Calu3 (cell line): ENCODE measurements around the gene LAGE3. TPM values are rescaled to one million over a fixed set of nuclear protein-coding genes. Genes with fewer than 3 reads are reported as not detected.

ENCODE experiments used
- BruUV-seq: library from RNA; stranded (reverse); fragments of 400-500 nt; replicated peaks from 2 replicates; lab custom pipeline; 2021; lab: Mats Ljungman, UMichigan
- CTCF ChIA-PET: fragments of 300-600 bp; sonication (Branson Sonifier 250); formaldehyde crosslinking; loops from one replicate; lab custom pipeline; 2022; ENCODE audit warnings: antibody characterized with exemption; lab: Charles Lee
- DNase-seq: peaks from one replicate; pipeline ENCODE4 v3.0.0; 2022
- H3K27ac Mint-ChIP-seq: one replicate; pipeline ENCODE4 v1.8.0; 2022; ENCODE audit warnings: mixed read lengths; ENCODE audit not compliant: unreplicated experiment
- H3K27me3 Mint-ChIP-seq: one replicate; pipeline ENCODE4 v1.8.0; 2022; ENCODE audit warnings: mixed read lengths; ENCODE audit not compliant: unreplicated experiment
- H3K36me3 Mint-ChIP-seq: one replicate; pipeline ENCODE4 v1.8.0; 2022; ENCODE audit warnings: mild to moderate bottlenecking, moderate library complexity, mixed read lengths; ENCODE audit not compliant: insufficient read depth, unreplicated experiment
- H3K4me1 Mint-ChIP-seq: one replicate; pipeline ENCODE4 v1.8.0; 2022; ENCODE audit warnings: mild to moderate bottlenecking, low read depth, mixed read lengths; ENCODE audit not compliant: unreplicated experiment
- H3K4me3 Mint-ChIP-seq: one replicate; pipeline ENCODE4 v1.8.0; 2022; ENCODE audit warnings: mild to moderate bottlenecking, low read depth, moderate library complexity, mixed read lengths; ENCODE audit not compliant: unreplicated experiment
- H3K9me3 Mint-ChIP-seq: one replicate; pipeline ENCODE4 v1.8.0; 2022; ENCODE audit warnings: low read depth, mixed read lengths; ENCODE audit not compliant: unreplicated experiment
- intact Hi-C: fragments of 100-400 bp; cut with micrococcal nuclease; formaldehyde crosslinking; loops from one replicate; pipeline ENCODE4 v1.10.0; 2022; ENCODE audit not compliant: unreplicated experiment
- total RNA-seq: library from RNA; stranded (reverse); gene quantifications from 2 replicates; pipeline ENCODE4 v1.2.3, GENCODE V29; 2022
- TF ChIP-seq, protein P1 (sequence below): fragments of 200-600 bp; IDR thresholded peaks from one replicate; pipeline ENCODE4 v1.8.0; 2022; ENCODE audit warnings: antibody characterized with exemption; ENCODE audit not compliant: unreplicated experiment

The LAGE3 gene
- total RNA-seq, 1 experiment from 2014 or later, result 25.5 TPM

DNA sequence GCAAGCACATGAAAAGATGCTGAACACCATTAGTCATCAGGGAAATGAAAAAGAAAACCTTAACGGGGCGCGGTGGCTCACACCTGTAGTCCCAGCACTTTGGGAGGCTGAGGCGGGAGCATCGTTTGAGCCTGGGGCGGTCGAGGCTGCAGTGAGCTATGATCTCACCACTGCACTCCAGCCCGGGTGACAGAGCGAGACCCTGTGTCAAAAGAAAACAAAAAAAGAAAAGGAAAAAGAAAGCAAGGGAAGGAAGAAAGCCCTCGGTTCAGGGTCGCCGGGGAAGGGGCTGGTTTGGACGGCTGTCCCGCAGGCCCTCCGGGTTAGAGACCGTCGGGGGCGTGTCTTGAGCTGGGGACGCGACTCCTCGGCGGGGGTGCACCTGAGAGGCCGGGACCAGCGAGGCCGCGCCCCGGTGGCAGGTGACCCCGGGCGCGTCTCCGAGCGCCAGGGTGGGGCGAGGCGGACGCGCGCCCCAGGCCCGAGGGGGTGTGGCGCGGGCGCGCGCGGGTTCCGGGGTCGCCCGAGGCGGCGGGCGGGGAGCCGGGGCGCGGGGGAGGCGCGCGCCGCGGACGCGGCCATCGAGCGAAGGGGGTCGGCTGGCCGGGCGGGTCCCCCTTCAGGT lies 21.5 kb downstream of the LAGE3 start:
- Mint-ChIP-seq H3K4me1 (peaks cover 17% of the 10 kb centered on the region), H3K9me3 (no peaks in the 10 kb centered on the region), H3K27me3 (no peaks in the 10 kb centered on the region), H3K27ac (peak overlapping the region; percentile 98), H3K4me3 (peak overlapping the region; percentile 87), H3K36me3 (peaks cover 43% of the 10 kb centered on the region)
- intact Hi-C loops, result no loop called here
- DNase-seq, result peak; percentile 68
- BruUV-seq, result no TSS peak
- CTCF ChIA-PET, result no interaction called here
- TF ChIP-seq, protein P1, sequence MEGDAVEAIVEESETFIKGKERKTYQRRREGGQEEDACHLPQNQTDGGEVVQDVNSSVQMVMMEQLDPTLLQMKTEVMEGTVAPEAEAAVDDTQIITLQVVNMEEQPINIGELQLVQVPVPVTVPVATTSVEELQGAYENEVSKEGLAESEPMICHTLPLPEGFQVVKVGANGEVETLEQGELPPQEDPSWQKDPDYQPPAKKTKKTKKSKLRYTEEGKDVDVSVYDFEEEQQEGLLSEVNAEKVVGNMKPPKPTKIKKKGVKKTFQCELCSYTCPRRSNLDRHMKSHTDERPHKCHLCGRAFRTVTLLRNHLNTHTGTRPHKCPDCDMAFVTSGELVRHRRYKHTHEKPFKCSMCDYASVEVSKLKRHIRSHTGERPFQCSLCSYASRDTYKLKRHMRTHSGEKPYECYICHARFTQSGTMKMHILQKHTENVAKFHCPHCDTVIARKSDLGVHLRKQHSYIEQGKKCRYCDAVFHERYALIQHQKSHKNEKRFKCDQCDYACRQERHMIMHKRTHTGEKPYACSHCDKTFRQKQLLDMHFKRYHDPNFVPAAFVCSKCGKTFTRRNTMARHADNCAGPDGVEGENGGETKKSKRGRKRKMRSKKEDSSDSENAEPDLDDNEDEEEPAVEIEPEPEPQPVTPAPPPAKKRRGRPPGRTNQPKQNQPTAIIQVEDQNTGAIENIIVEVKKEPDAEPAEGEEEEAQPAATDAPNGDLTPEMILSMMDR, result no peak

DNA sequence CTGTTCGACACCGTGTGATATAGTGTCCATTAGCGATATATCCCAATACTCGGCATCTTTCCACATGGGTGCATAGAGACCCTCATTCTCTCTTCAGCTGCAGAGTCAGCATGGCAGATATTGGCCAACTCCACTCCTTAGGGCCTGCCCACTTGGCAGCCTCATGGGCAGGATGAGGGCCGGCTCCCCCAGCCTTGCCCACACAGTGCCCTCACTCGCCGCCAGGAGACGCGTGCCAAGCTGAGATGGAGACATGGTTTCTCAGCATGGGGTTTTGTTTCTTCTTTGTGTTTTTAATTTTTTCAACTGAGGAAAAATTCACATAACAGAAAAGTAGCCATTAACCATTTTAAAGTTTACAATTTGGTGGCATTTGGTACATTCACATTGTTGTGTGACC lies 26.3 kb downstream of the LAGE3 start:
- peaks cover 8% of the 10 kb centered on the region for H3K4me1 Mint-ChIP-seq
- CTCF ChIA-PET, result no interaction called here
- no peak overlapping the region for H3K27ac Mint-ChIP-seq
- no peaks in the 10 kb centered on the region for H3K9me3 Mint-ChIP-seq
- no peaks in the 10 kb centered on the region for H3K27me3 Mint-ChIP-seq
- intact Hi-C loops, result no loop called here
- BruUV-seq, result no TSS peak
- H3K4me3 Mint-ChIP-seq, result no peak overlapping the region
- H3K36me3 Mint-ChIP-seq, result peaks cover 47% of the 10 kb centered on the region
- TF ChIP-seq, protein P1, result no peak
- no peak for DNase-seq

DNA sequence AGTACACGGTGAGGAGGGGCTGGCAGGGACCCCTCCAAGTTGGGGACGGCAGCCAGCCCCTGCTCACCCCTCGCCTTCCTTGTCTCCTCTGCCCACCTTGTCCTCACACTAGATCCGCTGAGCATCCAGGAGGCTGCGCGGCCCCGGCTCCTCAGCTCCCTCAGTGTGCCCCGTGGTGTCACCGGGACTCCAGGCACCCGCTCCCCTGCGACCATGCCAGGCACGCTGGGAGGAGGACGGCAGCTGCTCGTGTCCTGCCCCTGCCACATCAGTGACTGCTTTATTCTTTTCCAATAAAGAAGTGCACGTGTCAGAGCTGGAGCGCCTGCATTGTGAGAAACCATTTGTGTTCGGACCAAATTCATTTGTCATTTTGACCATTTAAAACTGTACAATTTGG lies 28.8 kb downstream of the LAGE3 start:
- TF ChIP-seq, protein P1, result no peak
- Mint-ChIP-seq H3K4me1 (no peaks in the 10 kb centered on the region), H3K4me3 (no peak overlapping the region), H3K27me3 (no peaks in the 10 kb centered on the region), H3K9me3 (no peaks in the 10 kb centered on the region), H3K36me3 (peaks cover 58% of the 10 kb centered on the region), H3K27ac (no peak overlapping the region)
- BruUV-seq, result no TSS peak
- intact Hi-C loops, result no loop called here
- CTCF ChIA-PET, result no interaction called here
- DNase-seq, result no peak

DNA sequence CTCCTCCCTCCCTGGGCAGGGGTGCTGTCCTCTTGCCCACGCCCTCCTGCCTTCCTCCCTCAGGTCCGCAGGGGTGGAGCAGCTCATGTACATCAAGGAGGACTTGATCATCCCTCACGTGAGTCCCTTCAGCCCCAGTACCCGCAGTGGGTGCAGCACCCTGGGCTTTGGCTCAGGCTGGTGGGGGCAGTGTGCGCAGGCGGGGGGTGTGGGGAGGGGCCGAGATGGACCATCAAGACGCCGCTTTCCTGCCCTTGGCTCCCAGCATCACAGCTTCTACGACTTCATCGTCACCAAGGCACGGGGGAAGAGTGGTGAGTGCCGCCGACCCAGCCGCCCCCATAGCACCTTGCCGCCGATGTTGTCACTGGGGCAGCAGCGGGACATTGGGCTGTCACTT lies 29.5 kb downstream of the LAGE3 start:
- H3K36me3 Mint-ChIP-seq, result peaks cover 61% of the 10 kb centered on the region
- no TSS peak for BruUV-seq
- H3K4me1 Mint-ChIP-seq, result no peaks in the 10 kb centered on the region
- CTCF ChIA-PET, result no interaction called here
- no peak for DNase-seq
- H3K9me3 Mint-ChIP-seq, result no peaks in the 10 kb centered on the region
- TF ChIP-seq, protein P1, result no peak
- no peak overlapping the region for H3K27ac Mint-ChIP-seq
- no peak overlapping the region for H3K4me3 Mint-ChIP-seq
- intact Hi-C loops, result no loop called here
- no peaks in the 10 kb centered on the region for H3K27me3 Mint-ChIP-seq
